Small intestine (tissue), 7 donors: ENCODE measurements around the gene ZNF777. TPM values are rescaled to one million over a fixed set of nuclear protein-coding genes. Genes with fewer than 3 reads are reported as not detected.

ENCODE experiments used
- DNase-seq, 2 donors: peaks; one replicate each; pipeline versions ENCODE4 v3.0.0 to v3.0.0-alpha.2; 2013
- FAIRE-seq: peaks from 2 replicates; lab custom pipeline; 2012; peaks lifted over from hg19 to GRCh38; lab: Jason Lieb, UNC
- H3K27ac ChIP-seq, 3 donors: one replicate each; pipeline ENCODE4 v1.5.1; 2013; ENCODE audit warnings: low read length in 2 of 3, mild to moderate bottlenecking in 2 of 3, control low read depth in 1 of 3, inconsistent platforms in 1 of 3, low read depth in 1 of 3, moderate library complexity in 1 of 3
- H3K27me3 ChIP-seq, 3 donors: one replicate each; pipeline ENCODE4 v1.6.1; 2013; ENCODE audit warnings: low read length in 3 of 3, inconsistent platforms in 1 of 3; ENCODE audit not compliant: control insufficient read depth in 3 of 3, insufficient read depth in 3 of 3
- H3K36me3 ChIP-seq, 3 donors: one replicate each; pipeline ENCODE4 v1.6.1; 2013; ENCODE audit warnings: low read length in 3 of 3, inconsistent platforms in 1 of 3, low read depth in 1 of 3, mild to moderate bottlenecking in 1 of 3, moderate library complexity in 1 of 3; ENCODE audit not compliant: control insufficient read depth in 3 of 3, insufficient read depth in 2 of 3
- H3K4me1 ChIP-seq, 3 donors: one replicate each; pipeline ENCODE4 v1.6.1; 2013; ENCODE audit warnings: low read length in 2 of 3, inconsistent platforms in 1 of 3, low read depth in 1 of 3, mild to moderate bottlenecking in 1 of 3, moderate library complexity in 1 of 3; ENCODE audit not compliant: control insufficient read depth in 3 of 3, insufficient read depth in 2 of 3
- H3K4me3 ChIP-seq, 3 donors: one replicate each; pipeline ENCODE4 v1.5.1; 2013; ENCODE audit warnings: low read length in 3 of 3, control low read depth in 1 of 3, inconsistent platforms in 1 of 3, low read depth in 1 of 3, mild to moderate bottlenecking in 1 of 3, moderate library complexity in 1 of 3
- H3K9me3 ChIP-seq, 2 donors: one replicate each; pipeline ENCODE4 v1.6.1; 2013; ENCODE audit warnings: low read depth in 1 of 2, low read length in 1 of 2; ENCODE audit not compliant: control insufficient read depth in 2 of 2, insufficient read depth in 1 of 2
- WGBS, 3 donors: extraction: QIAGEN DNeasy Blood & Tissue Kit; methylation state at CpG; one replicate each; pipeline ENCODE4 v1.1.7; 2013; 5-methylcytosine and 5-hydroxymethylcytosine counted together
- polyA plus RNA-seq, 4 donors: library from polyadenylated mRNA; stranded (reverse) in 3 of 4; unstranded in 1 of 4; fragments of 200-250 nt in 3 of 4; fragments of 120-200 nt in 1 of 4; gene quantifications; one replicate each; pipeline versions ENCODE4 v1.2.1 to v1.2.3, GENCODE V29; 2013
- donor health status: healthy with polysubstance abuse.
- donor health status: control.
- donor health status: control.
- donor health status: Bipolar disorder and iron deficiency.
- donor health status: healthy.

The ZNF777 gene
- polyA plus RNA-seq, 4 donors: 3.0 to 10.4 (median 6.8) TPM

DNA sequence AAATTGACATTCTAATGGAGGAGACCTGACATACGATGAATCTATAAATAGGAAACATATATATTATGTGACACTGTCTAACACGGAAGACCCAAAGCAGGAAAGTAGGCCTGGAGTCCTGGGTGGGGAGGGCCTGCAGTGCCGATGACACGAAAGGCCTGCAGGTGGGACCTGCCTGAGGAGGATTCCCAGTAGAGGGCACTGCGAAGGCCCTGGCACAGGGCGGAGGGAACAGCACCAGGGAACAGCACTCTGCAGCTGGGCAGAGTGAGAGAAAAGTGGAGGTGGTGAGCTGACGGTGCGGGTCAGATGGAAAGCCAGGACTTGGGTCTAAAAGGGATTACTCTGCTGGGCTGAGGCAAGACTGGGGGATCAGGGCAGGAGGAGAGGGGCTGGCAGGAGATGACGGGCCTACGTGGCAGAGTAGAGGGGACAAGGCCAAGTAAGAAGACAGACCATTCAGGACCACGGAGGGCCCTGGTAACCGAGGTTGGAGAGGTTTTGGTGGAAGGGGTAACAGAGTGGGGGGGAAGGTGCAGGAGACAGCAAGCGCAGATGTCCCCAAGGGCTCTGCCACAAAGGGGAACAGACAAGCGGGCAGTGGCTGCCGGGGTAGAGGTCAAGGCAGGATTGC lies 28.6 kb upstream of the ZNF777 start:
- H3K36me3 ChIP-seq: peaks cover 17 to 53% (median 25%) of the 10 kb centered on the region in 3 donors
- no peak for FAIRE-seq
- 86 to 90% (median 87%) methylated on average over 15 of the region's 15 CpGs for WGBS, 3 donors

DNA sequence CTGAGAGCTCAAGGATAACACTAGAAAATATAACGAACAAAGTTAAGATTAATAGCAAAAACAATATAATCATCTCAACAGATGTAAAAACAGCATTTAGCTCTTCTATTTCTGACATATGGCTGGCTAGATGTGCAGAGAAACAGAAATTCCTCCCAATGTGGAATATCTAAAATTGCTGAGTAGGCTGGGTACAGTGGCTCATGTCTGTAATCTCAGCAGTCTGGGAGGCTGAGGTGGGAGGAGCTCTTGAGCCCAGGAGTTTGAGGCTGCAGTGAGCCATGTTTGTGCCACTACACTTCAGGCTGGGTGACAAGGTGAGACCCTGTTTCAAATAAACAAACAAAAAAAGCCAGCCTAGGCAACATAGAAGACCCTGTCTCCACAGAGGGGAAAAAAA lies 18.7 kb upstream of the ZNF777 start:
- no peaks in the 10 kb centered on the region for H3K27me3 ChIP-seq
- no peak overlapping the region for H3K4me3 ChIP-seq
- WGBS, 3 donors: 95 to 100% (median 96%) methylated on average over 1 of the region's 1 CpG
- no peaks in the 10 kb centered on the region for H3K9me3 ChIP-seq
- peaks cover 14 to 46% (median 16%) of the 10 kb centered on the region in 3 donors for H3K36me3 ChIP-seq
- no peak overlapping the region for H3K27ac ChIP-seq
- no peaks in the 10 kb centered on the region for H3K4me1 ChIP-seq
- FAIRE-seq (no peak), DNase-seq (no peak)

More for the DNA sequence above, 28.6 kb upstream of the ZNF777 start:
- H3K4me3 ChIP-seq: no peak overlapping the region
- peak in 1 of 2 donors; percentile 17 for DNase-seq
- no peaks in the 10 kb centered on the region for H3K4me1 ChIP-seq
- H3K9me3 ChIP-seq: no peaks in the 10 kb centered on the region
- no peak overlapping the region for H3K27ac ChIP-seq
- H3K27me3 ChIP-seq: no peaks in the 10 kb centered on the region

DNA sequence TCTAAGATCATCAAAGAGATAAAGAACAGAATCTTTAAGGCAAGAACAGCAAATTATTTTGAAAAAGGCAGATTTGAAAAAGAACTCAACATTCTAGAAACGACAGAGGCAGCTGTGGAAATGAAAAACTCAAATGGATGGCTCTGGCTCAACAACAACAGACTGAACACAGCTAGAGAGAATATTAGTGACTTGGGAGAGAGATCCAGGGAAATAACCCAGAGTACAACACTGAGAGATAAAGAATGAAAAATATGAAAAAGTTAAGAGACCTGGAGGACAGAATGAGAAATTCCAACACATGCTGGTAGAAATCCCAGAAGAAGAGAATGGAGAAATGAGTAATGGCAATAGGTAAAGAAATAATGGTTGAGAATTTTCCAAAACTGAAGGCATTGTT lies 17.9 kb upstream of the ZNF777 start:
- Histone ChIP-seq H3K27ac (no peak overlapping the region), H3K9me3 (no peaks in the 10 kb centered on the region), H3K4me1 (no peaks in the 10 kb centered on the region), H3K36me3 (peaks cover 15 to 54% (median 16%) of the 10 kb centered on the region in 3 donors), H3K27me3 (no peaks in the 10 kb centered on the region), H3K4me3 (no peak overlapping the region)
- WGBS, 3 donors: 92 to 94% (median 94%) methylated on average over 1 of the region's 1 CpG
- FAIRE-seq (no peak), DNase-seq (no peak)

DNA sequence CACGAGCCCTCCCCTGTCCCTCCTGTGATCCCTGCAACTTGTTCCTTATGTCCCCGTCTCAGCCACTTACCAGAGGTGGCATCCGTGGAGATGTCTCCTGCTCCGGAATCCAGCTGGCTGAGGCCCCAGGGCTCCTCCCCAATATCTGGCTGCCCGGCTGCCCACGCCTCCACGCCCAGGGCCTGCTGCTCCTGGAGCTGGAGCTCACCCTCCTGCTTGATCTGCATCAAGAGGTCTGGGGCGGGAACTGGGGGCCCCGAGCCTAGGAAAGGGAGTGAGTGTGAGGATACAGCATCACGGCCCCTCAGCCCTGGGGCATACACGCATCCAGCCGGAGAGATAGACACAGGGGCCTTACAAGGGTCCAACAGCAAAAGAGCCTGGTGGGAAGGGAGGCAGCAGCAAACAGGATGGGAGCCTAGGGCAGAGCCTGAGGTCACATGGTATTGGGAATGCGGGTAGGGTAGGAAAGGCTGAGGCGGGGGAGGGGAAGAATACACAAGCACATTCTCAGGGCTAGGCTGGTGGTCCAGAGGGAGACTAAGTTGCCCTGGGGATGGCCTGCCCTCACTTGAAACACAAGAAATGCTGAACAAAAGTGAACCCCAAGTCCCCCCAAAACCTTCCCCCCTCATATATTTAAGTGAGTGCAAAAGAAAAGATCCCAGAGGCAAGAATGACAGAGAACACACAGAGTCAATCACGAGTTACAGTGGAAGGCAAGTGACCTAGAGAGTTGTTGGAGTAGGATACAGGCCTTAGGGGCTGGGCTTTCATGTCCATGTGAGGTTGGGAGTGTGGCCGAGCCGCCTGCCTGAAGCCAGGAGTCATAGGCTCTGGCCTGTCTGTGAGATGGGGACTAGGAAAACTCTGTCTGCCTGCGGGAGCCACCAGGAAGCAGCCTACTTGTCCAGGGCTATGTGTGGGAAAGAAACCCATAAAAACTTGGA lies 16.9 kb upstream of the ZNF777 start:
- Histone ChIP-seq H3K4me3 (no peak overlapping the region), H3K9me3 (no peaks in the 10 kb centered on the region), H3K4me1 (no peaks in the 10 kb centered on the region), H3K27ac (no peak overlapping the region), H3K36me3 (peaks cover 16 to 62% (median 17%) of the 10 kb centered on the region in 3 donors), H3K27me3 (no peaks in the 10 kb centered on the region)
- no peak for DNase-seq
- WGBS, 3 donors: 95% methylated on average over 18 of the region's 18 CpGs
- FAIRE-seq: no peak

DNA sequence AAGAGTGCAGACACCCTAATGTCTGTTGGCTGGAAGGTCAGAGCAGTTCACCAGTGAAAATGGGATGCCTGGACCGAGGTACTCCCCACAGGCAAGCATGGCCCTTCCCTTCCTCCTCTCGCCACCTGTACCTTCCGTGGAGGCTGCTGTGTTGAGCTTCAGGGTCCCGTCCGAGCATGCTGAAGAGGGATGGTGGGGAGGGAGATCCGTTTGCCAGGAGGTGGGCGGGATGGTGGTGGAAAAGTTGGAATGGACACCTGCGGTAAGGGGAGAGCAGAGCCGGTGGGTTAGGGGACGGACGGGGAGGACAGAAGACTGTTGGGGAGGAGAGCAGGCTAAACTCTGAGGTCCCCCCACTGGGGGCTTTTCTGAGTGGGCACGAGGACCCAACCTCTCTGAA lies 15.9 kb upstream of the ZNF777 start:
- Histone ChIP-seq H3K27ac (no peak overlapping the region), H3K4me1 (no peaks in the 10 kb centered on the region), H3K4me3 (no peak overlapping the region), H3K36me3 (peaks cover 16 to 63% (median 17%) of the 10 kb centered on the region in 3 donors), H3K27me3 (no peaks in the 10 kb centered on the region), H3K9me3 (no peaks in the 10 kb centered on the region)
- WGBS, 3 donors: 95 to 98% (median 96%) methylated on average over 11 to 12 of the region's 12 CpGs
- FAIRE-seq (no peak), DNase-seq (no peak)

DNA sequence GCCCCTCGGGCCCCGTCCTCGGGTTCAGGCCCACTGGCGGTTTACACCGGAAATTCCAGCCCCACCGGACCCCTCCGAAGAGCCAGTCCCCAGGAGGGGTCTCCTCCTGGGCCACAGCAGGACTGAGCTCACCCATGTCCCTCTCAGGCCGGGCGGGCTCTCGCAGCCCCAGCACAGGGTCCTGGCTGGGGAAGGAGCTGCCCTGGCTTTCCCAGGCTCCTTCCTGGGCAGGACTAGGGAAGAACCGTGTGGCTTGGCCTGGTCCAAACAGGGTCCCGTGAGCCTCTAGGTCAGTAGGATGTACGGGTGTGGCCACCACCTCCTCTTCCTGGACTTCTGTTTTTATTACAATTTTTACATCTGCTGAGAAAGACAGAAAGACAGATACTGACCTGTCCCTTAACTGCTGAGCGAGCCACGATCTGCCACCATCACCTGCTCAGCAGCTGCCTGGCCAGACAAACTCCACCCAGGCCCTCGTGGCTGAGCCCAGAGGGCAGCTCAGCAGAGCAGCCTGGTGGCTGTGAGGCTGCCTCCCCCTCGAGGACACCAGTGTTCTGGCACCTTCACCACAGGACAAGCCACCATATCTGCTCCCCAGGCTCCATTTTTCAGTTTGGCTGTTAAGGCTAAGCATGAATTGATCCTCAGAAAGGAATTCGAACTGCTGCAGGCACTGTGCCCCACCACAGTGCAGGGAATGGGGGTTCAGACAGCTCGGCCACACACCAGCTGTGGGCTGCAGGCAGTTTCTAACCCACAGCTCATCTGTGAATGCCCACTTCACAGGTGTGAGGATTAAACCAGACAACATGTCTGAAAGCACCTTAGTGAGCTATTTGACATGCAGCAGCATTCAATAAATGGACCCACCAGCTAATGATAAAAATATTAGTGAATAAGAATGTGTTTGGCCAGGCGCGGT lies 14.5 kb upstream of the ZNF777 start:
- FAIRE-seq (no peak), DNase-seq (no peak)
- Histone ChIP-seq H3K9me3 (peaks cover 0 to 8% of the 10 kb centered on the region in 2 donors), H3K4me1 (no peaks in the 10 kb centered on the region), H3K4me3 (no peak overlapping the region), H3K27me3 (no peaks in the 10 kb centered on the region), H3K36me3 (peaks cover 16 to 67% (median 17%) of the 10 kb centered on the region in 3 donors), H3K27ac (no peak overlapping the region)
- WGBS, 3 donors: 93 to 94% (median 94%) methylated on average over 21 of the region's 21 CpGs

DNA sequence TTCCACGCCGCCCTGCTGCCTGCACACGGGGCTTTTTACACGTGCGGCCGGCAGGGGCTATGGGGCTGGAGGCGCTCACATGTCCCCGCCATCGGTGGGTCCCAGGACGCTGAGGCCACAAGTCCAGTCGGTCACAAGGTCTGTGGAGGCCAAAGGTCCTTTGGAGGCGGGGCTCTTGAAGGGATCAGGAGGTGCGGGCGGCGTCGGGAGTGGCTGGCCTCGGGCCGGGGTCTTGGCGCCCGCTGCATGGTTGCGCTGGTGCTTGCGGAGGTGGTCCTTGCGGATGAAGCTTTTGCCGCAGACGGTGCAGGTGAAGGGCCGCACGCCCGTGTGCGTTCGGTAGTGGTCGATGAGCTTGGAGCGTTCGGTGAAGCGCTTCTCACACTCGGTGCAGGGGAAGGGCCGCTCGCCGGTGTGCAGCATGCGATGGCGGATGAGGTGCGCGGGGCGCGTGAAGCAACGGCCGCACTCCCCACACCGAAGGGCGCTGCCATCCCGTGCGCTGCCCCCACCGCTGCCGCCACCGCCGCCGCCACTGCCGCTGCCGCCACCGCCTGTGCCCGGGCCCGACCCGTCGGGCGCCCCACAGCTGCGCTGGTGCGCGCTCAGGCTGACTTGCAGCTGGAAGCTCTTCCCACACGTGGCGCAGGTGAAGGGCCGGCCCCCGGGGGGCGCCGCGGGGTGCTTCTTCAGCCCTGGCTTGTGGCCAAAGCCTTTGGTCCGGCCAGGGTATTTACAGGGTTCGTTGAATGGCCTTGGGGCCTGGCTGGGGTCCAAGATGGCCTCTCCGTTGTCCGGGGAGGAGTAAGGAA lies 13.7 kb upstream of the ZNF777 start:
- Histone ChIP-seq H3K27me3 (no peaks in the 10 kb centered on the region), H3K9me3 (peaks cover 0 to 8% of the 10 kb centered on the region in 2 donors), H3K36me3 (peaks cover 16 to 62% (median 17%) of the 10 kb centered on the region in 3 donors), H3K4me3 (no peak overlapping the region), H3K4me1 (no peaks in the 10 kb centered on the region), H3K27ac (no peak overlapping the region)
- FAIRE-seq: no peak
- WGBS, 3 donors: 96 to 97% (median 97%) methylated on average over 64 to 77 of the region's 77 CpGs
- DNase-seq: no peak
